Spleen (tissue), 7 donors: ENCODE data around the gene DDR1.

Experiments used
- CTCF ChIP-seq, 11 experiments: fragments of 200-600 bp in 7 of 11; fragments of 450-650 bp in 4 of 11; sonication (generic) in 4 of 11; IDR thresholded peaks in 8 of 11; conservative IDR thresholded peaks in 3 of 11; 1 replicate in 7 of 11; 2 replicates in 4 of 11; pipeline versions ENCODE4 v1.4.0 to v1.8.0; 2016 to 2021; ENCODE audit warnings: antibody characterized with exemption in 11 of 11, inconsistent platforms in 4 of 11, mild to moderate bottlenecking in 1 of 11
- POLR2A ChIP-seq, 3 donors: fragments of 450-650 bp; IDR thresholded peaks; one replicate each; pipeline ENCODE4 v1.5.1; 2017; ENCODE audit warnings: antibody characterized with exemption in 3 of 3, mild to moderate bottlenecking in 1 of 3
- donor health status: DM: no; HTN: no; CAD: no; lungs with moderate emphysema.
- donor health status: DM: no; HTN: no; CAD: no.
- donor health status: DM: no; HTN: no; CAD: no.

DNA sequence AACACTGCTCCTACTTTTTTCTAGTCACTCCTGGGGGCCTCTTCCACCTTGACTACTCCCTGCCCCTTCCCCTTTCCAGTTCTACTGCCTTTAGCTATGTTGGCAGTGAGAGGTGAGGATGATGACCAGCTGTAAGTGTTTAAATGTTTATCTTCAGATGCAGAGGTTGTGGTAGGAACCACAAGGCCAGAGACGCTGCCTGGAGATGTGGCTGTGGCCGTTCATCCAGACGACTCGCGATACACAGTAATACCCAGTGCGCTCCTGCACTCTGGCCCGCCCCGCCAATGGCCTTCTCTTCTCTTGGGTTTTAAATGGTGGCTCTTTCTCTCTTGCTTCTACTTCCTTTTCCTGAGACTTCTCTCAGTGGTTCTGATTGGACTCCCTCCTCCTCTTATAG, 34.4 kb downstream of the DDR1 start:
- TF ChIP-seq CTCF (IDR thresholded peaks at IDR 0.05 in 8 of 11, conservative IDR thresholded peaks at IDR 0.05 in 3 of 11) = no peak
- no peak for TF ChIP-seq POLR2A (IDR thresholded peaks at IDR 0.05)
